NCI-H460 (cell line): ENCODE data around the gene HLA-DQB2. TPM values are rescaled to one million over a fixed set of nuclear protein-coding genes. Genes with fewer than 3 reads are reported as not detected.
"Not testable (repeated sequence)": the region's sequence is repeated elsewhere in the genome, so short reads cannot be mapped to it uniquely, and the experiment has no call there.

Experiments used
- DNase-seq: peaks from one replicate; pipeline ENCODE4 v3.0.0-alpha.2; 2016; ENCODE audit warnings: low read depth; ENCODE audit errors: extremely low read depth
- small RNA-seq, 2 experiments: library from RNA; depleted of rRNA; stranded (forward); fragments of <200 nt; gene quantifications; one replicate each; pipeline ENCODE3, GENCODE V24; 2014
- total RNA-seq: library from RNA; depleted of rRNA; stranded (reverse); fragments of >200 nt; shearing (Covaris generic); gene quantifications from 2 replicates; pipeline ENCODE4 v1.2.3, GENCODE V29; 2014; rRNA removed

HLA-DQB2 gene
- total RNA-seq, 1 experiment from 2014 or later, result not detected

GRCh38 chr6:32752580-32752979 is 10.8 kb downstream of the HLA-DQB2 start:
- no peak for DNase-seq

DNA sequence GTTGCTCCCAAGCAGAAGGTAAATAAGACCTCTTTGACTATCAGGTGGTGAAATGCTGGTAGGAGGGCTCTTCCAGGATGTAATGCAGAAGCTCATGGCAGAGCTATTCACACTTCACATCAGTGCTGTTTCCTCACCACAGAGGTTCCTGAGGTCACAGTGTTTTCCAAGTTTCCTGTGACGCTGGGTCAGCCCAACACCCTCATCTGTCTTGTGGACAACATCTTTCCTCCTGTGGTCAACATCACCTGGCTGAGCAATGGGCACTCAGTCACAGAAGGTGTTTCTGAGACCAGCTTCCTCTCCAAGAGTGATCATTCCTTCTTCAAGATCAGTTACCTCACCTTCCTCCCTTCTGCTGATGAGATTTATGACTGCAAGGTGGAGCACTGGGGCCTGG is 17.7 kb downstream of the HLA-DQB2 start:
- DNase-seq, result not testable (repeated sequence)

DNA sequence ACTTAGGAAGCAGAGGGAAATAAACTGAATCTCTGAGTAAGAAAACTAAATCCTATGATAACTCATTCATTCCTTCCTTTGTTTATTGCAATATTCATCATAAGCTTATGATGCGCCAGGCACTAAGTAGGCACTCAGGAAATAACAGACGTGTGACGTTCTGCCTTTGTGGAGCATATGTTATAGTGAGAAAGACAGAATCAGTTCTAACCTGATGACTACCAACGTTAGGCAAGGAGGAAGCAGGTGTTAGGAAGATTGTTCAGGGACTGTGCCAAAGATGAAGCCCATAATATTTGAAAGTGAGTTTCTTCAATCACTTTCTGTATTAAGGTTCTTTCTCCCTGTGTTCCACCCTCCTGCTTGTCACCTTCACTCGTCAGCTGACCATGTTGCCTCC is 18.6 kb downstream of the HLA-DQB2 start:
- DNase-seq, result no peak

GRCh38 chr6:32742374-32742773 is 21.0 kb downstream of the HLA-DQB2 start:
- DNase-seq, result no peak

- DNase-seq, result no peak
These were observed 22.0 kb downstream of the HLA-DQB2 start, which contains the start of gene HLA-DQA2 for GRCh38 chr6:32741031-32741960. Gene HLA-DQA2 (plus strand): TSS chr6:32741391. CDS start chr6:32741444, 53 bp downstream.

GRCh38 chr6:32738126-32738525 is 25.2 kb downstream of the HLA-DQB2 start:
- no peak for DNase-seq

- no peak for DNase-seq
These were observed 44.5 kb downstream of the HLA-DQB2 start for GRCh38 chr6:32718879-32719278.

DNA sequence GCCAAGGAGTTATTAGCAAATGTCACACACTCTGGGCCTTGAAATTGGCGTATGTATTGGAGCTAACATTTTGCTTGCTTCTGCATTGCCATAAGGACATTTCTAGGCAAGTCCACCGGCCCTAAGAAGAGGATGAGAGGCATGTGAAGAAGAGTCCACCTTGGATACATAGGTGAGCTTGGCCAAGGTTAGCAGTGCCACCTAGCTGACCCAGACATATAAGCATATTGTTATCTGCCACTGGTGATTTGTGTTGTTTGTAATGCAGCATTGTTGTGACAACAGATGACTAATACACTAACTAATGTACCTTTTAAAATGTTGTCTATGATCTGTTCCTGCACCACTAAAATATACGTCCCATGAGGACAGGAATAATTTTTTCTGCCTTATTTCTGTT is 46.9 kb downstream of the HLA-DQB2 start:
- DNase-seq, result no peak

GRCh38 chr6:32713241-32713640 is 50.1 kb downstream of the HLA-DQB2 start:
- DNase-seq, result no peak

DNA sequence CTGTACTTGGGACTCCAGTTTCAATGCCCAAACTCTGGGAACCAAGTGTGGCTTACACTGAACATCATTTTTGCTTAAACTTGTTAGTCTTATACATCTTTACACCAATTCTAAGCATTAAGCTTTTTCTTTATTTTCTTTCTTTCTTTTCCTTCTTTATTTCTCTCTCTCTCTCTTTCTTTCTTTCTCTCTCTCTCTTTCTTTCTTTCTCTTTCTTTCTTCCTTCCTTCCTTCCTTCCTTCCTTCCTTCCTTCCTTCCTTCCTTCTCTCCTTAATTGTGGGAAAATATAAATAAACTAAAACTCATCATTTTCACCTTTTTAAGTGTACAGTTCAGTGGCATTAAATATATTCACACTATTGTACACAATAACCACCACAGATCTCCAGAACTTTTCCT is 53.7 kb downstream of the HLA-DQB2 start:
- no peak for DNase-seq

Small RNAs within 50 kb of the gene (small RNA-seq; reads per million reads assigned to genes)
- gene MIR3135B, result 0 to 0.53 reads per million in 2 experiments

Other genes starting within 250 kb of the HLA-DQB2 start
- gene HLA-DRB5, start 233.2 kb downstream of the HLA-DQB2 start, total RNA-seq, result 0.20 TPM in 1 of 2 replicates, not detected in the other
- gene HLA-DRB1, start 173.7 kb downstream of the HLA-DQB2 start, total RNA-seq, result 0.42 and 1.4 TPM in 2 replicates
- not detected in 2 replicates for gene HLA-DQA1, start 126.1 kb downstream of the HLA-DQB2 start, total RNA-seq
- 0.17 TPM in 1 of 2 replicates, not detected in the other for gene HLA-DQB1, start 96.9 kb downstream of the HLA-DQB2 start, total RNA-seq
- gene HLA-DQA2, start 22.1 kb downstream of the HLA-DQB2 start, total RNA-seq, result not detected in 2 replicates
- 0.40 and 0.58 TPM in 2 replicates for gene HLA-DOB, start 53.5 kb upstream of the HLA-DQB2 start, total RNA-seq
- gene TAP2, start 75.2 kb upstream of the HLA-DQB2 start, total RNA-seq, result 29.8 and 30.7 TPM in 2 replicates
- gene PSMB8, start 80.5 kb upstream of the HLA-DQB2 start, total RNA-seq, result 48.2 and 50.3 TPM in 2 replicates
- 49.3 and 49.4 TPM in 2 replicates for gene TAP1, start 90.2 kb upstream of the HLA-DQB2 start, total RNA-seq
- 20.3 and 21.4 TPM in 2 replicates for gene PSMB9, start 90.7 kb upstream of the HLA-DQB2 start, total RNA-seq
- gene HLA-DMB, start 177.5 kb upstream of the HLA-DQB2 start, total RNA-seq, result not detected in 2 replicates
- gene HLA-DMA, start 189.6 kb upstream of the HLA-DQB2 start, total RNA-seq, result 1.2 and 2.0 TPM in 2 replicates
- gene BRD2, start 205.1 kb upstream of the HLA-DQB2 start, total RNA-seq, result 132 and 133 TPM in 2 replicates
- not detected in 2 replicates for gene HLA-DOA, start 246.1 kb upstream of the HLA-DQB2 start, total RNA-seq